Thyroid gland (tissue), 4 donors: ENCODE measurements around the gene IZUMO4.

ENCODE experiments used
- POLR2A ChIP-seq, 2 donors: fragments of 450-650 bp; IDR thresholded peaks; one replicate each; pipeline ENCODE4 v1.6.1; 2017; ENCODE audit warnings: antibody characterized with exemption in 2 of 2, mild to moderate bottlenecking in 2 of 2, moderate library complexity in 1 of 2
- TF ChIP-seq, protein P1 (sequence below), 6 experiments: fragments of 200-600 bp in 3 of 6; fragments of 450-650 bp in 3 of 6; sonication (generic) in 3 of 6; IDR thresholded peaks; one replicate each; pipeline ENCODE4 v1.5.1; 2016 to 2019; ENCODE audit warnings: antibody characterized with exemption in 6 of 6, mild to moderate bottlenecking in 2 of 6, inconsistent platforms in 1 of 6, moderate library complexity in 1 of 6

DNA sequence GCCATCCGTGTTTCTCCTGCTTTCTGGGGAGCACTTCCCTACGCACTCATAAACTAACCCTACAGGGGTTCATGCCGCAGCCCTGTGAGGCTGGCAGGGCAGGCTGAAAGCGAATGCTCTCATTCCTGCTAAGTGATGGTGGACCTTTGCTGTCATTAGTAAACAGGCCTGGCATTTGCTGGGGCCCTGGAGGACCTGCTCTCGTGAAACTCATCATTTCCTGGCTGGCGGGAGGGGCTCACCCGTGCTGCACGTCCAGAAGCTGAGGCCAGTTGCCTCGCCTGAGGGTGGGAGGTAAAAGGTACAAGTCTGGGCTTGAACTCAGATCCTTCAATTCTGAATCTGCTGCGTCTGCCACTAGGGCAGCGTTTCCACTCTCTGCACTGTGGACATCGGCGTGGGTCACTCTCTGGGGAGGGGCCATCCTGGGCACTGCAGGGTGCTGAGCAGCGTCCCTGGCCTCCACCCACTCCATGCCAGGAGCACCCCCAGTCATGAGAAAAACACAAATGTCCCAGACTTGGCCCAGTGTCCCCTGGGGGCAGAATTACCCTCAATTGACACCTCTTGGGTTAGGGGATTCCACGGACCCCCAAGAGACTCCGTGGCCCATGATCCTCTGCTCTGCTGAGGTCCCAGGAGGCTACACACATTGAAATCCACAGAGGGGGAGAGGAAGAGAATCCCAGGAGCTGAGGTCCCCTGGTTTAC is 7.6 kb upstream of the IZUMO4 start:
- TF ChIP-seq, protein P1, sequence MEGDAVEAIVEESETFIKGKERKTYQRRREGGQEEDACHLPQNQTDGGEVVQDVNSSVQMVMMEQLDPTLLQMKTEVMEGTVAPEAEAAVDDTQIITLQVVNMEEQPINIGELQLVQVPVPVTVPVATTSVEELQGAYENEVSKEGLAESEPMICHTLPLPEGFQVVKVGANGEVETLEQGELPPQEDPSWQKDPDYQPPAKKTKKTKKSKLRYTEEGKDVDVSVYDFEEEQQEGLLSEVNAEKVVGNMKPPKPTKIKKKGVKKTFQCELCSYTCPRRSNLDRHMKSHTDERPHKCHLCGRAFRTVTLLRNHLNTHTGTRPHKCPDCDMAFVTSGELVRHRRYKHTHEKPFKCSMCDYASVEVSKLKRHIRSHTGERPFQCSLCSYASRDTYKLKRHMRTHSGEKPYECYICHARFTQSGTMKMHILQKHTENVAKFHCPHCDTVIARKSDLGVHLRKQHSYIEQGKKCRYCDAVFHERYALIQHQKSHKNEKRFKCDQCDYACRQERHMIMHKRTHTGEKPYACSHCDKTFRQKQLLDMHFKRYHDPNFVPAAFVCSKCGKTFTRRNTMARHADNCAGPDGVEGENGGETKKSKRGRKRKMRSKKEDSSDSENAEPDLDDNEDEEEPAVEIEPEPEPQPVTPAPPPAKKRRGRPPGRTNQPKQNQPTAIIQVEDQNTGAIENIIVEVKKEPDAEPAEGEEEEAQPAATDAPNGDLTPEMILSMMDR (IDR thresholded peaks at IDR 0.05) = no peak
- no peak for TF ChIP-seq POLR2A (IDR thresholded peaks at IDR 0.05)
